Smooth muscle cell (in vitro differentiated cells): ENCODE results near the gene BMERB1. TPM values are rescaled to one million over a fixed set of nuclear protein-coding genes. Genes with fewer than 3 reads are reported as not detected.
"Not testable (repeated sequence)": the region's sequence is repeated elsewhere in the genome, so short reads cannot be mapped to it uniquely, and the experiment has no call there.

Source experiments
- DNase-seq: peaks from one replicate; lab custom pipeline; 2025; ENCODE audit not compliant: unreplicated experiment; lab: John Stamatoyannopoulos, UW
- H2AFZ ChIP-seq: fragments of 200-600 bp; sonication (generic); 2 replicates; pipeline ENCODE4 v1.6.0; 2016; ENCODE audit warnings: antibody characterized with exemption, low read depth, mild to moderate bottlenecking
- H3F3A ChIP-seq: fragments of 200-600 bp; sonication (generic); 2 replicates; pipeline ENCODE4 v1.6.0; 2017; ENCODE audit warnings: antibody characterized with exemption, low read depth
- H3K27ac ChIP-seq: fragments of 200-600 bp; sonication (generic); 2 replicates; pipeline ENCODE4 v1.5.1; 2016; ENCODE audit warnings: low read depth, mild to moderate bottlenecking
- H3K27me3 ChIP-seq: fragments of 200-600 bp; sonication (generic); 2 replicates; pipeline ENCODE4 v1.6.1; 2016; ENCODE audit warnings: low read depth, mild to moderate bottlenecking
- H3K36me3 ChIP-seq: fragments of 200-600 bp; sonication (generic); 2 replicates; pipeline ENCODE4 v1.5.1; 2016; ENCODE audit warnings: low read depth
- H3K4me1 ChIP-seq: fragments of 200-600 bp; sonication (generic); 2 replicates; pipeline ENCODE4 v1.5.1; 2016; ENCODE audit warnings: low read depth
- H3K4me2 ChIP-seq: fragments of 200-600 bp; sonication (generic); 2 replicates; pipeline ENCODE4 v1.6.0; 2016; ENCODE audit warnings: mild to moderate bottlenecking
- H3K4me3 ChIP-seq: fragments of 200-600 bp; sonication (generic); 2 replicates; pipeline ENCODE4 v1.5.1; 2016; ENCODE audit warnings: mild to moderate bottlenecking
- H3K79me2 ChIP-seq: fragments of 200-600 bp; sonication (generic); 2 replicates; pipeline ENCODE4 v1.6.0; 2016; ENCODE audit warnings: low read depth, mild to moderate bottlenecking
- H3K9ac ChIP-seq: fragments of 200-600 bp; sonication (generic); 2 replicates; pipeline ENCODE4 v1.6.0; 2016; ENCODE audit warnings: low read depth
- H3K9me3 ChIP-seq: fragments of 200-600 bp; sonication (generic); replicated peaks from 2 replicates; pipeline ENCODE4 v1.5.1; 2016; ENCODE audit warnings: low read depth
- H4K20me1 ChIP-seq: fragments of 200-600 bp; sonication (generic); 2 replicates; pipeline ENCODE4 v1.6.0; 2016; ENCODE audit warnings: low read depth
- WGBS: methylation state at CpG from one replicate; pipeline ENCODE4 v1.1.7; 2016; ENCODE audit warnings: low lambda C conversion rate; 5-methylcytosine and 5-hydroxymethylcytosine counted together
- polyA plus RNA-seq: library from polyadenylated mRNA; unstranded; fragments of >200 nt; fragmentation: Nextera tagmentation; extraction: Ambion mirVana; gene quantifications from 2 replicates; pipeline ENCODE4 v1.2.1, GENCODE V29; 2016
- total RNA-seq: library from RNA; depleted of rRNA; stranded (reverse); fragments of >200 nt; gene quantifications from 2 replicates; pipeline ENCODE4 v1.2.3, GENCODE V29; 2014
- TF ChIP-seq, protein P1 (sequence below): fragments of 200-600 bp; sonication (generic); IDR thresholded peaks from 2 replicates; pipeline ENCODE4 v1.5.1; 2017; ENCODE audit warnings: borderline replicate concordance, mild to moderate bottlenecking, antibody characterized with exemption; ENCODE audit not compliant: insufficient read depth, poor library complexity, severe bottlenecking

Gene BMERB1
- total and polyA plus RNA-seq, 2 experiments from 2014 or later: 16.5 to 20.0 TPM

DNA sequence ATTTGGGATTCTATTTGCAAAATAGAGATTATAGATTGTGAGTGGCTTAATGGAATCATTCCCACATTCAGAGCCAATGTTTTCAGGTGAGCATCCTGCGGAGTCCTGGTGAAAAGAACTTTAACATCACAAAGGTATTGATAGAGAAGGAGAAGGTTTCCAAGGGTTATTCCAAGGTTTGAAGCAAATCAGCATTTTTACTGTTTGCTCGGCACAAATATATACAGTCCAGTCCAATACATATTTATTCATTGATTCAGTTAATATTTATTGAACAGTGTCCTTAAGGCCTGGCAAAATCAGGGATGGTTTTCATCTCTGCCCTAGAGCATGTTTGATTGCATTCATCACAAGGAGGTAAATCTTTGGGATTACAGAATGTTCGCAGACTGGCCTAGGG, 32.4 kb upstream of the BMERB1 start:
- Histone ChIP-seq H2AFZ (no peak overlapping the region), H3K9me3 (no peaks in the 10 kb centered on the region), H3K27ac (no peak overlapping the region), H3K27me3 (no peaks in the 10 kb centered on the region), H3K4me1 (no peaks in the 10 kb centered on the region), H3K79me2 (no peaks in the 10 kb centered on the region), H3K4me2 (no peak overlapping the region), H3K9ac (no peak overlapping the region), H3K4me3 (no peak overlapping the region), H3F3A (no peaks in the 10 kb centered on the region), H4K20me1 (no peaks in the 10 kb centered on the region), H3K36me3 (no peaks in the 10 kb centered on the region)
- no peak for DNase-seq
- WGBS: 92% methylated on average over 3 of the region's 3 CpGs
- TF ChIP-seq, protein P1, sequence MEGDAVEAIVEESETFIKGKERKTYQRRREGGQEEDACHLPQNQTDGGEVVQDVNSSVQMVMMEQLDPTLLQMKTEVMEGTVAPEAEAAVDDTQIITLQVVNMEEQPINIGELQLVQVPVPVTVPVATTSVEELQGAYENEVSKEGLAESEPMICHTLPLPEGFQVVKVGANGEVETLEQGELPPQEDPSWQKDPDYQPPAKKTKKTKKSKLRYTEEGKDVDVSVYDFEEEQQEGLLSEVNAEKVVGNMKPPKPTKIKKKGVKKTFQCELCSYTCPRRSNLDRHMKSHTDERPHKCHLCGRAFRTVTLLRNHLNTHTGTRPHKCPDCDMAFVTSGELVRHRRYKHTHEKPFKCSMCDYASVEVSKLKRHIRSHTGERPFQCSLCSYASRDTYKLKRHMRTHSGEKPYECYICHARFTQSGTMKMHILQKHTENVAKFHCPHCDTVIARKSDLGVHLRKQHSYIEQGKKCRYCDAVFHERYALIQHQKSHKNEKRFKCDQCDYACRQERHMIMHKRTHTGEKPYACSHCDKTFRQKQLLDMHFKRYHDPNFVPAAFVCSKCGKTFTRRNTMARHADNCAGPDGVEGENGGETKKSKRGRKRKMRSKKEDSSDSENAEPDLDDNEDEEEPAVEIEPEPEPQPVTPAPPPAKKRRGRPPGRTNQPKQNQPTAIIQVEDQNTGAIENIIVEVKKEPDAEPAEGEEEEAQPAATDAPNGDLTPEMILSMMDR: no peak

DNA sequence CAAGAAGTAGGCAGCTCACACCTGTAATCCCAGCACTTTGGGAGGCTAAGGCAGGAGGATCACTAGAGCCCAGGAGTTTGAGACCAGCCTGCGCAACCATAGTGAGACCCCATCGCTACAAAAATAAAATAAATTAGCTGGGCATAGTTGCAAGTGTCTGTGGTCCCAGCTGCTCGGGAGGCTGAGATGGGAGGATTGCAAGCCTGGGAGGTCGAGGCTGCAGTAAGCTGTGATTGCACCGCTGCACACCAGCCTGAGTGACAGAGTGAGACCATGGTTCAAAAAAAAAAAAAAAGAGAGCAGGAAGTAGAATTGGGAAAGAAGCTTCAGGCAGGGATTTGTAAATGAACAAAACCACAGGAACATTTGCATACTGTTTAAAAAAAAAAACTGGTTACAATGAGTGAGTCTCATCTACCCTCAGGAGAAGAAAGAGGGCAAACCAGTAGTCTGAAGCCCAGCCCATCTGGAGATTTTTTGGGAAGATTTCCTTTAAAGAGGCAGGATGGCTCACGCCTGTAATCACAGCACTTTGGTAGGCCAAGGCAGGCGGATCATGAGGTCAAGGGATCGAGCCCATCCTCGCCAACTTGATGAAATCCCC, 30.9 kb upstream of the BMERB1 start:
- H3K9me3 ChIP-seq: no peaks in the 10 kb centered on the region
- no peak overlapping the region for H3K4me2 ChIP-seq
- H3K27ac ChIP-seq: no peak overlapping the region
- WGBS: 93% methylated on average over 9 of the region's 9 CpGs
- TF ChIP-seq, protein P1: no peak
- H4K20me1 ChIP-seq: no peaks in the 10 kb centered on the region
- H3K4me3 ChIP-seq: no peak overlapping the region
- H3K79me2 ChIP-seq: no peaks in the 10 kb centered on the region
- no peaks in the 10 kb centered on the region for H3K27me3 ChIP-seq
- no peak overlapping the region for H3K9ac ChIP-seq
- no peaks in the 10 kb centered on the region for H3K4me1 ChIP-seq
- no peak for DNase-seq
- no peaks in the 10 kb centered on the region for H3F3A ChIP-seq
- no peaks in the 10 kb centered on the region for H3K36me3 ChIP-seq
- H2AFZ ChIP-seq: no peak overlapping the region

DNA sequence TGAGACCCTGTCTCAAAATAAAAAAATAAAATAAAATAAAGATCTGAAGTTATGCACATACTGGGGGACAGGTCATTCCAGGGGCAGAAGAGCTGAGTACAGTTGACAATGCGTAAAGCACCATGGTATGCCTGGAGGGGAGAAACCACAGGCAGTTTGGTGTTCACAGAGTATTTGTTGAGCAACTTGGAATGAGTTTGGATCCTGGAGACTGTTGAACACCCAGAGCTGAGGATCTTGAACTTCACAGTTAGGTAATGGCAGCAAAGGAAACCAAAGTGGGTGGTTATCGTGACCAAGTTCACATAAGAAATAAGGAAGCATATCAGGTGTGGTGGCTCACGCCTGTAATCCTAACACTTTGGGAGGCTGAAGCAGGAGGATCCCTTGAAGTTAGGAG, 30.3 kb upstream of the BMERB1 start:
- not testable (repeated sequence) for H3K9me3 ChIP-seq, H3K4me3 ChIP-seq, H3K4me2 ChIP-seq, DNase-seq, H3K4me1 ChIP-seq, H3F3A ChIP-seq, H3K36me3 ChIP-seq, H3K9ac ChIP-seq, H3K27ac ChIP-seq, H3K79me2 ChIP-seq, H2AFZ ChIP-seq, H3K27me3 ChIP-seq, H4K20me1 ChIP-seq
- 94% methylated on average over 3 of the region's 3 CpGs for WGBS

DNA sequence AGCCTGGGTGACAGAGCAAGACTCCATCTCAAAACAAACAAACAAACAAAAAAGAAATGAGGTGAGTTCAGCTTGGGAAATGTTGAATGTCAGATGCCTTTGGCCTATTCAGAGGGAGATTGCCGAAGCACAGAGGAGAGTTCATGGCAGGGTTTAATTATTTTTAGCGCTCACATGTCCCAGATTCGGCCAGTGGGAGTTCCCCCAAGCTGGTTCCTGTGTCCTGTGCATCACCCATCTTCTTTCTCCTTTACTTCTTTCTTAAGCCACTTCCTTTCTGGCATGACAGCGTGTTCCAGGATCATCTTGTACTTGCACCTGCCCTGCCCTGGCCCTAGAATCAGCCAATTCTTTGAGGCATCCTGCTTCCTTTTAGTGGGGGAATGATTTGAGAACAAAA, 29.6 kb upstream of the BMERB1 start:
- Histone ChIP-seq H3K9me3 (no peaks in the 10 kb centered on the region), H3K4me2 (no peak overlapping the region), H3K27ac (no peak overlapping the region), H3K9ac (no peak overlapping the region), H3K4me1 (no peaks in the 10 kb centered on the region), H3K79me2 (no peaks in the 10 kb centered on the region), H3K4me3 (no peak overlapping the region), H2AFZ (no peak overlapping the region), H3K27me3 (no peaks in the 10 kb centered on the region), H3K36me3 (no peaks in the 10 kb centered on the region), H3F3A (no peaks in the 10 kb centered on the region), H4K20me1 (no peaks in the 10 kb centered on the region)
- no peak for DNase-seq
- WGBS: 91% methylated on average over 4 of the region's 4 CpGs
- TF ChIP-seq, protein P1: no peak

DNA sequence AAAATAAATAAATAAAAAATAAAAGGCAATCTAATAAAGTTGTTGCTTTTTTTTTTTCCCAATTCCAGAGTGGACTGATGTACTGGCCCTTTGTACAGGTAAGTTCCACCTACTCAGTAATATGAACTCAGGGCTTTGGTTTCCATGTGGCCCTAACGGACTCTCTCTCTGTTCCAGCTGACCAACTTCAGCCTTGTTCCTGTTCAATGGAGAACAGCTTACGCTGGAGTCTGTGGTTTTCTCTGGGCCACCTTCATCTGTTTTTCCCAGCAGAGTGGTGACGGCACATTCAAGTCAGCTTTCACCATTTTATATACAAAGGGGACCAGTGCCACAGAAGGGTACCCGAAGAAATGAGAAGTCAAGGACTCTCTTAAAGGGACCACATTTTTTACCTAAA, 26.6 kb upstream of the BMERB1 start:
- H3K4me3 ChIP-seq, H3K27ac ChIP-seq, H3F3A ChIP-seq, H4K20me1 ChIP-seq, H2AFZ ChIP-seq, H3K36me3 ChIP-seq, H3K79me2 ChIP-seq, DNase-seq, H3K9ac ChIP-seq, H3K9me3 ChIP-seq, H3K4me2 ChIP-seq, H3K4me1 ChIP-seq, H3K27me3 ChIP-seq: not testable (repeated sequence)
- 85% methylated on average over 4 of the region's 4 CpGs for WGBS

DNA sequence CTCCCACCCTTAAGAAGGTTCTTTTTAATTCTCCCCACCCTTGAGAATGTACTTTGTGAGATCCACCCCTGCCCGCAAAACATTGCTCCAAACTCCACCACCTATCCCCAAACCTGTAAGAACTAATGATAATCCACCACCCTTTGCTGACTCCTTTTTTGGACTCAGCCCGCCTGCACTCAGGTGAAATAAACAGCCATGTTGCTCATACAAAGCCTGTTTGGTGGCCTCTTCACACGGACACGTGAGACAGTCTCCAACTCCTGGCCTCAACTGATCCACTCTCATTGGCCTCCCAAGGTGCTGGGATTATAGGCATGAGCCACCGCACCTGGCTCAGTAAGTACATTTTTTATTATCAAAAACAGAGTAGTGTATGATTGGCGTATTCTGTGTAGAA, 24.9 kb upstream of the BMERB1 start:
- H3K36me3 ChIP-seq, H3F3A ChIP-seq, H3K4me3 ChIP-seq, H3K9ac ChIP-seq, H3K4me1 ChIP-seq, H2AFZ ChIP-seq, H3K79me2 ChIP-seq, H3K4me2 ChIP-seq, DNase-seq, H3K27me3 ChIP-seq, H4K20me1 ChIP-seq, H3K9me3 ChIP-seq, H3K27ac ChIP-seq: not testable (repeated sequence)
- WGBS: 96% methylated on average over 6 of the region's 6 CpGs
